Islet of Langerhans (tissue), 1 donor: Measurements from ENCODE around the gene SERPINI2.
"Not testable (repeated sequence)": the region's sequence is repeated elsewhere in the genome, so short reads cannot be mapped to it uniquely, and the experiment has no call there.

Experiments
- FAIRE-seq: peaks from one replicate; lab custom pipeline; 2011; peaks lifted over from hg19 to GRCh38; lab: Jason Lieb, UNC

SERPINI2 gene

GRCh38 chr3:167450195-167450594 lies 23.6 kb downstream of the SERPINI2 start:
- FAIRE-seq = no peak

- no peak for FAIRE-seq
Measured at GRCh38 chr3:167445491-167445890, 28.4 kb downstream of the SERPINI2 start.

DNA sequence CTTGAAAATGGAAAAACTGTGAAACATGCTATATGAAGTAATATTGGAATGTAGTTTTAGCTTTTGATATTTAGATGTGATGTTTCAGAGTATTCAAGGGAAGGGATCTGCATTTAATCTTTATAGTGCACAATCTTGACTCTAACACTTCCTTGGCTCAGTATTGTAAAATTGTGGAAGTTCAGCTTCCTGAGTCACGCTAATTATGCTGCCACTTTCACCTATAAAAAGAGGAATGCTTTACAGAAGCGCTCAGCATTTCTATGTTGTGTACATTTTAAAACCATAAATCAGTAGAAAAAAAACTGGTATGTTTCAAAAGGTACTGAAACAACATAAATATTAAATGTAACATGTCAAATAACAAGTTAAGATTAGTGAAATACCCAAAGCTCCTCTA lies 32.6 kb downstream of the SERPINI2 start:
- no peak for FAIRE-seq

DNA sequence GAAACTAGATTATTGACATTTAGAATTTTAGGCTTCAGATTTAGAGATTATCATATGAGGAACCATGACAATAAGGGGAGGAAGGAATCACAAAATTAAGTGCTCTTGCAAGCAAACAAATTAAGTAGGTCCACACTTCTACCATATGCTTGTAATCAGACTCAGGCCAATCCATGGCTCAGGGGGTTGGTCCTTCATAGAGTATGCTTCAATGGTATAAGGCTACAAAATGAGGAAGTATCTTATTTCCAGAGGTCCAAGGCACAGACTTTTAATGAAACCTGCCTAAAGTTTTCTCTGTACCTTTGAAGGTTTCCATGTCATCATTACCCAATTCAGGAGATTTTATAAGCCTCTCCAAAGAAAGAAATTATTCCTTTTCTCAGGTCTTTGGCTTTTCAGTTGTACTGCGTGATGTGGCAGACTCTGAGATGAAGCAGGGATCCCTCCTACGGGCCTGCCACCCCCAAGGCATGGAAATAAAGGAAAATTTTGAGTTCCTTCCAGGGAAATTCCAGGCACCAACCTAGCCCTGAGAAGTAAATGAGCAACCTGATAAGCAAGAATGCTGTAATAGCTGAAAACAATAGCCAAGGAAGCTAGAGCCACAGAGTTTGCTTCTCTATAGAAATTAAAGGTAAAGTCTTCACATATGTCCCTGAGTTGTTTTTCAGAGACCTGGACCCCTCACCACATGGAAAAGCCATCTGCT lies 36.3 kb downstream of the SERPINI2 start:
- FAIRE-seq = no peak

- FAIRE-seq = not testable (repeated sequence)
Measured at GRCh38 chr3:167426962-167427361, 46.9 kb downstream of the SERPINI2 start.

- FAIRE-seq = not testable (repeated sequence)
Measured at GRCh38 chr3:167422396-167422795, 51.4 kb downstream of the SERPINI2 start.

- no peak for FAIRE-seq
Measured at GRCh38 chr3:167409611-167410010, 64.2 kb downstream of the SERPINI2 start.

DNA sequence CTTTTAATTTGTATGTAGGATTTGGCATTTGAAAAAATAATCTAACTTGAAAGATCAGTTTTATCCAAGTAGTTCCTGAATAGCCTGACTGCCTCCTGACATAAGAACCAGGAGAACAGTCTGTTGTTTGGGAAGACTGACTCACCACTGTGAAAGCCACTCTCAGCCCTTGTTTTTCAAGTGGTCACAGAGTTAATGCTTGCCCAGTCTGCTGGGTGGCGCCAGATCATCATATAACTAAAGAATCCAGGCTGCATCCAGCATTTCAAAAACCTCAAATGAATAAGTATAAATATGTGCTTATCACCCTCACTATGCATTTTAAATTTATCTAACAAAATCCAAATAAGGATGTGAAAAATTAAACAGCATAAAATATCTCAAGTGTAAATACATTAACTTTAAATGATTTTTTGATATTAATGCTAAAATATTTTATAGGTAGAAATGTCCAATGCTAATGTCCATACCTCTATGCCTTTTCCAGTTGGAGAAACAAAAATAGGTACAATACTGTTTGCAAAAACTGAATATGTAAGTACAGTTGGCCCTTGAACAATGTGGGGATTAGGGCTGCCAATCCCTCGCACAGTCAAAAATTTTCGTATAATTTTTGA lies 66.9 kb downstream of the SERPINI2 start:
- peak; percentile 79 for FAIRE-seq

GRCh38 chr3:167397826-167398225 lies 76.0 kb downstream of the SERPINI2 start:
- no peak for FAIRE-seq

DNA sequence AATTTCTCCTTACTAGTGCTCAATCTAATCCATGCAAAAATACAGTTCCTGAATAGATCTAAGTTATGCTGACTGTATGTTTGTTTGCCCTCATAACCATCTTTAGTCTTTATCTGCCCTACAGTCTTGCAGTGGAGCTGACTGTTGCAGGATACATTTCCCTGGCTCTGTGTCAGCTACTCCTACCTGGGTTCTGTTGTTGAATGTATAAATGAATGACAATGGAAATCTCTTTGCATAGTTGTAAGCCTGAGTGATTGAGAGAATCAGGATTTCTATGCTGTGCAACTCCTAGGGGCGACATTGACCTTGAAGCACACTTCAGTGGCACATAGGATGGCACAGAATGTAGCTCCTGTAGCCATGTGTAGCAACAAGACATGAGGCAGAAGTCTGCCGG lies 77.8 kb downstream of the SERPINI2 start:
- FAIRE-seq = no peak

DNA sequence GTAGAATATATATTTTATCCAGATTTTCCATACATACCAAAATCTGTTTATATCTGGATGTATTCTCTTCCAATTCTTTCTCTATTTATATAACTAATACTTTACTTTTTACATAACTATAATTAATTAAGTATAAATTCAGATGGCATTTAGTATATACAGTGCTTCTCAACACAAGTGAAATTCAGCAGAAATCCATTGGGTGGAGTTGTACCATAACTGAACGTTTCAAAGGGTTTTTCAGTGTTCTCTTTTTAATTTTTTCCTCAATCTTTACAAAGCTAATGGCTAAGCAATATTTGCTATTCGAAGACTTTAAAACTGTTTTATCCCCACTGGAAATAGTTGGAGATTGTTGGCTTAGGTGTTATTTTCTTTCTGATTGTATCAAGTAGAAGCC lies 79.8 kb downstream of the SERPINI2 start:
- peak; percentile 43 for FAIRE-seq
